ENCODE measurements around the gene BIN1.

- TF ChIP-seq POLR2AphosphoS5 (IDR thresholded peaks at IDR 0.05; ENCODE audit: borderline replicate concordance, low read depth, low read length), result no peak
- no peak for TF ChIP-seq EZH2 (IDR thresholded peaks at IDR 0.05)
These were observed 50.2 kb downstream of the BIN1 start for GRCh38 chr2:127056631-127057370.
